ENCODE data around the gene SEC23IP.
"Not testable (repeated sequence)": the region's sequence is repeated elsewhere in the genome, so short reads cannot be mapped to it uniquely, and the experiment has no call there.

The SEC23IP gene

DNA sequence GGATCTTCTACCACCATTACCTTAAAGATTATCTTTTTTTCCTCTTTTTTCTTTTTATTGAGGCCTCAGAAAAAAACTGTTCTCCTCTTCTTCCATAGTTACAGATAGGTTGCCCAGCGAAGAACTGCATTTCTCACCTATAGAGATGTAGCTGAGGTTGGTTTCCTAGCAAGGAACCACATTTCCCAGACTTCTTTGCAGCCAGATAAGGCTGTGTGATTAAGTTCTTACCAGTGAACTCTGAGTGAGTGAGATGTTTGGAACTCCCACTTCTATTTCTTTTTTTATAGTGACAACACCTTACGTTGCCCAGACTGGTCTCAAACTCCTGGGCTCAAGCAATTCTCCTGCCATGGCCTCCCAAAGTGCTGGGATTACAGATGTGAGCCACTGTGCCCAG lies 14.0 kb upstream of the SEC23IP start:
- DNase-seq = no peak

GRCh38 chr10:119883901-119884611 lies 8.5 kb upstream of the SEC23IP start:
- not testable (repeated sequence) for DNase-seq

GRCh38 chr10:119886070-119886469 lies 6.5 kb upstream of the SEC23IP start:
- not testable (repeated sequence) for DNase-seq

GRCh38 chr10:119888715-119889114 lies 3.8 kb upstream of the SEC23IP start:
- not testable (repeated sequence) for DNase-seq

DNA sequence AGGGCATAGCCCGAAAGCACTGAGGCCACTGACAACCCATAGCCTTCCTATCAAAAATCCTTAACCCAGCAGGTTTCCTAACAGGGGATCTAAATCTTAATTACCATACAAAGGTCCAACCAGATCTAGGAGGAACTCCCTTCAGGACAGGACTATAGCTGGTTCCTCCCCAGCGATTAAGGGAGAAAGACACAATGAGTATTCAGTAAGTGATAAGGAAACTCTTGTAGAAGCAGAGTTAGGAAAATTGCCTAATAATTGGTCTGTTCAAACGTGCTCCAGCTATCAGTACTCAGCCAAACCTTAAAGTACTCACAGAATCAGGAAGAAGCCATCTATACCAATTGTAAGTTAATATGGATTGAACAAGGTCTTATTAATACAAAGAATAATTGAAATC lies 3.3 kb upstream of the SEC23IP start:
- DNase-seq = not testable (repeated sequence)

DNA sequence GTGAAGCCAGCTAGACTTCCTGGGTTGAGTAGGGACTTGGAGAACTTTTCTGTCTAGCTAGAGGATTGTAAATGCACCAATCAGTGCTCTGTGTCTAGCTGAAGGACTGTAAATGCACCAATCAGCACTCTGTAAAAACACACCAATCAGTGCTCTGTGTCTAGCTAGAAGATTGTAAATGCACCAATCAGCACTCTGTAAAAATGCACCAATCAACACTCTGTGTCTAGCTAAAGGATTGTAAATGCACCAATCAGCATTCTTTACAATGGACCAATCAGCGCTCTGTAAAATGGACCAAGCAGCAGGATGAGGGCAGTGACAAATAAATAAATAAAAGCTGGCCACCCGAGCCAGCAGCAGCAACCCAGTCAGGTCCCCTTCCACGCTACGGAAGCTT lies 2.2 kb upstream of the SEC23IP start:
- not testable (repeated sequence) for DNase-seq

GRCh38 chr10:119891849-119892187 lies 712 bp upstream of the SEC23IP start:
- DNase-seq = not testable (repeated sequence)

- DNase-seq = no peak
These were observed 544 bp downstream of the SEC23IP start for GRCh38 chr10:119893074-119893473.

DNA sequence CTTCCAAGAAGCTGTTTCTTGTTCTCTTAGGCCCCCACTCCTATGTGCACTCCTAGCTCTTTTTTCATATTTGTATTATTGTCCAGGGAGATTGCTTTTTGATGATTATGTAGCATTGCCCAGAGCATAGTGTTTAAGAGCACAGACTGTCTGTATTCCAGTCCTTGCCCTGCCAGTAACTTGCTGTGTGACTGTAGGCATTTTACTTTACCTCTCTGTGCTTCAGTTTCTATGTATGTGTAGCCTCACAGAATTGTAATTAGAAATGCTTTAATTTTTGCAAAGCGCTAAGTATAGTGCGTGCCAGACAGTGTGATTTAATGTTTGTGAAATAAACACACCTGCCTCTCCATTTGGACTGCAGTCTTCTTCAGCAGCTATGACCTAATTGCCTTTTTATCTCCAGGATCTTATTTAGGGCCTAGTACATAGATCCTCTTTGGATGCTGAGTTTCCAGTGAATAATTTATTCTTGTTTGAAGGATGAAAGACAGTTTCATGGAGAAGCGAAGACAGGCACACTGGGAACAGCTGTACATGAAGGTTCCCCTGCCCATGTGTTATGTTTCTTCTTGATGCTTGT lies 1.4 kb downstream of the SEC23IP start:
- DNase-seq = no peak

DNA sequence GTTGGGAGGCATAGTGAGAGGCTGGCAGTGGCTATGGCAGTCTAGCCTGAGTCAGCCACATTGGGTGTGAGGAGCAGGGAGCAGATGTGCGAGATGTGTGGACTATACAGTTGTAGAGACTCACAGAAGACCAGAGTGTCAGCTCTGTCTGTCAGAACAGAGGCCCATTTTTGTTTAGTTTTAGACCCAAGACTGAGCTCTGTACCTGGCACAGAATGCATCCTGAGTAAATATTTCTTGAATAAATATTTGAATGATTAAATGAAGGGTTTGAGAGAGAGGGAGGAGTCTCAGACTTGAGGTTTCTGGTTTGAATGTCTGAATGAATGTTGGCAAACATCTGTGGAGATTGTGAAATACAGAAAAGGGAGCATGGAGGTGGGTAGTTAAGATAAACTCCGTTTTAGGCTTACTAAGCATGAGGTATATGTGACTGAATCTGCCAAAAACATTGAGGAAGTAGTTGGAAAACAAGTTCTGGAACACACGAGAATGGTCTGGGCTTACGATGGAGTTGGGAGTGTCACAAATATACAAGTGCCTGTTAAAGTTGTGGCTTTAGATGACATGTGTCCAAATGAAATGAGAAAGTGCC lies 3.6 kb downstream of the SEC23IP start:
- no peak for DNase-seq

DNA sequence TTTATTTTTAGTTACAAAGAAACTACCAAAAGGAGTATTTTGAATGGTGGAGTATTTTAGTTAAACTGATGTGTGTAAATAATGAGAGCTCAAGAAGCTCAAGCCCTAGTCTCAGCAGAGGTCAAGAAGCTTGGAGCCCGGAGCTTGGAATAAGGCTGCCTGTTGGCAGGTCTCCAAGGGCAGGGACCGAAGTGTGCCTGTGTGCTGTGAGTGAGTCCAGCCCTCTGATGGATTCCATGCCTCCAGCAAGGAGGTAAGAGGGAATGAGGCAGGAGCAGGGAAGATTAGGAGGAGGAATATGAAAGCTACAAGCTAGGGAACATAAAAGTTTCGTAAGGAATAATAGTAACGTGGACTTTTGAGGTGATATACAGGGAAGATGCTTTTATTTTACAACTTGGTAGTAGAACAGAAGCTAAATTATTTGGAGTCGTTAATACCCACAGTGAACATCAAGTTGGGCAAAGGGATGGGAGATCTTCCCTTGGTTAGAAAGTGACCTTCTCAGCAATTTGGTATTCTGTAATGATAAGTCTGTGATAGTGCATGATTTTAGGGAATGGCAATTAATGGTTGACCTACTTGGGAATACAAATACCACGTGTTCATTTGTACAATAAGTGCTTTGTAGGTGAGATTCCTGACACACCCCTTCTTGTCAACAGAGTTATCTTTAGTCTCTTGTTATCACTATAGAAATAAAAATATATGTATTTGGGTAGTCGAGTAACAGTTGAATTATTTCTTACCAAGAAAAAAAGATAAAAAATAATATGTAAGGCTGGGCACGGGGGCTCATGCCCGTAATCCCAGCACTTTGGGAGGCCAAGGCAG lies 4.6 kb downstream of the SEC23IP start:
- DNase-seq = peak; percentile 2

DNA sequence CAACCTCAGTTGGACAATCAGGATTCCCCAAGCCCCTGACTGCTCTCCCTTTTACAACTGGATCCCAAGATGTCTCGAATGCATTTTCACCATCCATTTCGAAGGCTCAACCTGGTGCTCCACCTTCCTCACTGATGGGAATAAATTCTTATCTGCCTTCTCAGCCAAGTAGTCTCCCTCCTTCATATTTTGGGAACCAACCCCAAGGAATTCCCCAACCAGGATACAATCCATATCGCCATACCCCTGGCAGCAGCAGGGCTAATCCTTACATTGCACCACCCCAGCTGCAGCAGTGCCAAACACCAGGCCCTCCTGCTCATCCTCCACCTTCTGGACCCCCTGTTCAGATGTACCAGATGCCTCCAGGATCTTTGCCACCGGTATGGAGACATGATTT lies 6.0 kb downstream of the SEC23IP start:
- DNase-seq = no peak

- no peak for DNase-seq
These were observed 11.6 kb downstream of the SEC23IP start for GRCh38 chr10:119903946-119904666.

GRCh38 chr10:119907695-119908094 lies 15.2 kb downstream of the SEC23IP start:
- DNase-seq = not testable (repeated sequence)

- DNase-seq = no peak
These were observed 15.6 kb downstream of the SEC23IP start for GRCh38 chr10:119908166-119908565.

DNA sequence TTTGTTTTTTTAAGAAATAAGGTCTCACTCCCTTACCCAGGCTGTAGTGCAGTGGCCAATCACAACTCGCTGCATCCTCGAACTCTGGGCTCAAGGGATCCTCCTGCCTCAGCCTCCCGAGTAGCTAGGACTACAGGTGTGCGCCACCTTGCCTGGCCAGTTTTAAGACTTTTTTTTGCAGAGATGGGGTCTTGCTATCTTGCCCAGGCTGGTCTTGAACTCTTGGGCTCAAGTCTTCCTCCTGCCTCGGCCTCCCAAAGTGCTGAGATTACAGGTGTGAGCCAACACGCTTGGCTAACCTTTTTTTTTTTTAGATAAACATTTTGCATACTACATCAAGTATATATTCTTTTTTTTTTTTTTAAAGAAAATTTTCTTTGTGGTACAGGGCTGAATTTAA lies 18.2 kb downstream of the SEC23IP start:
- DNase-seq = no peak

GRCh38 chr10:119917777-119918176 lies 25.2 kb downstream of the SEC23IP start:
- DNase-seq = no peak

DNA sequence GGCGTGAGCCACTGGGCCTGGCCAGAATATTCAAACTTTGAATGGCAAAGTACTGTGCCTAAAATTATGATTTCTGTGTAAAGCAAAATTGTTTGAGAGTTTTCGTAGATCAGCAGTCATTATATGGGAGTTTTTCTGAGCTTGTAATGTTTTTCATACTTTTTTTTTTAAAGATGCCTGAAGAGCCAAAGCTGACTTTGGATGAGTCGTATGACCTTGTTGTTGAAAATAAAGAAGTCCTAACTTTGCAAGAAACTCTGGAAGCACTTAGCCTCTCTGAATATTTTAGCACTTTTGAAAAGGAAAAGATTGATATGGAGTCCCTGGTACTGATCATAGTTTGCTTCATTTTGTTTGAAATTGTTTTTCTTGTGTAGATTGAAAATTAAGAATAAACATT lies 26.7 kb downstream of the SEC23IP start:
- no peak for DNase-seq

DNA sequence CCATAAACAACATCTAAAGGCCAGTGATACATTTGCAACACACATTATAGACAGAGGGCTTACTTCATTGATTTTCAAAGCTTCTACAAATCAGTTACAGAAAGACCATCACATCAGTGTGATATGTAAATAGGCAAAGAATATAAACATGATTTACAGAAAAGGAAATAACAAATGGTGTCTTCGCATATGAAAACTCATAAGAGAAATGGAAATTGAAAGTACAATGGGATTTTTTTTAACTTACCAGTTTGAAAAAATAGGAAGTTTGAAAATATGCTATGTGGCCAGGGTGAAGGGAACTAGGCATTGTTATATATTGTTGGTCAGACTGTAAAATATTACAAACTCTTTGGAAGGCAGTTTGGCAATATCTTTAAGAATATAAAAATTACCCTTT lies 27.3 kb downstream of the SEC23IP start:
- DNase-seq = no peak

GRCh38 chr10:119928411-119928810 lies 35.9 kb downstream of the SEC23IP start:
- no peak for DNase-seq

- no peak for DNase-seq
These were observed 39.3 kb downstream of the SEC23IP start for GRCh38 chr10:119931871-119932270.

DNA sequence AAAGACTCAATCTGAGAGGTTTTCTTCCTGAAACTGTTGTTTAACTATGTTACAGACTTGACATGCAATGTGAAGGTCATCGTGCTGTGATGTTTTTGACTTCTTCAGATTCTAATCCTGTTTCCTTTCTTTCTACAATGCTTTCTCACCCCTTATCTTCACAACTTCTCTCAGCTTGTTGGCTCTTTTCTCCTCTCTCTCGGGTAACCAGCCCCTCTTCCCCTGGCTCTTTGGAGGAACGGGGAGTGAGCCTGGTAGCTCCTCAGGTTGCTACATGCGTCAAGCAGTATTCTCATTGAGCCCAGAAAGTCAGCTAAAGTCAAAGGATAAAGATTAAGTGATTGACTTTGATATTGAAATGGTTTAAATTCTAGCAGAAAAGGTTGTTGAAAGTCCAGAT lies 40.1 kb downstream of the SEC23IP start:
- no peak for DNase-seq

Measured in right kidney (tissue), 1 donor.